Right renal pelvis (tissue), 4 donors: Measurements from ENCODE around the gene CNNM1. TPM values are rescaled to one million over a fixed set of nuclear protein-coding genes. Genes with fewer than 3 reads are reported as not detected.

Experiments
- DNase-seq, 4 donors: peaks; one replicate each; pipeline ENCODE4 v3.0.0-alpha.2; 2013; ENCODE audit warnings: low read depth in 4 of 4, low spot score in 3 of 4, missing footprints in 1 of 4
- polyA plus RNA-seq, 4 donors: library from polyadenylated mRNA; unstranded; fragments of 120-200 nt; gene quantifications; one replicate each; pipeline ENCODE4 v1.2.1, GENCODE V29; 2013; ENCODE audit not compliant: insufficient read length in 4 of 4

Gene CNNM1
- polyA plus RNA-seq, 4 donors = 1.6 to 1.9 (median 1.7) TPM

- no peak for DNase-seq
Observed at GRCh38 chr10:99331207-99331803, 2.1 kb downstream of the CNNM1 start.

DNA sequence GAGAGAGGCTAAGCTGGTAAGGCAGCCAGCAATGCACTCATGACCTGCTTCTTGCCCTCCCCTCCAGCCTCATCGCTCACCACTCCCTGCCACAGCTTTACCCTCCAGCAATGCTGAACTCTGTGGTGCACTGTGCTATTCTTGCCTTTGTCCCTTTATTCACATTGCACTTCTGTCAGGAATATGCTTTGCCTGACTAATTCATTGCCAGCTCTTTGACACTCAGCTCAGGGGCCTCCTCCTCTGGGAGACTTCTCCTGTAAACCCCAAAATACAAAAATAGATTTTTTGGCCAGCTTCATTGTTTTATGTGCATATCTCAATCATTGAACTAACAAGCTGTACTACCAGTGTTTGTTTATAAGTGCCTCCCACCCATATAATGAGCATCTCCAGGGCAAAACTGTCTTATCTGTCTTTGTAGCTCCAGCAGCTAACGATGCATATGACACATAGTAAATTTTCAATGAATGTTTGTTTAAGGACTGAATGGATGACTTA is 8.2 kb downstream of the CNNM1 start:
- no peak for DNase-seq

DNA sequence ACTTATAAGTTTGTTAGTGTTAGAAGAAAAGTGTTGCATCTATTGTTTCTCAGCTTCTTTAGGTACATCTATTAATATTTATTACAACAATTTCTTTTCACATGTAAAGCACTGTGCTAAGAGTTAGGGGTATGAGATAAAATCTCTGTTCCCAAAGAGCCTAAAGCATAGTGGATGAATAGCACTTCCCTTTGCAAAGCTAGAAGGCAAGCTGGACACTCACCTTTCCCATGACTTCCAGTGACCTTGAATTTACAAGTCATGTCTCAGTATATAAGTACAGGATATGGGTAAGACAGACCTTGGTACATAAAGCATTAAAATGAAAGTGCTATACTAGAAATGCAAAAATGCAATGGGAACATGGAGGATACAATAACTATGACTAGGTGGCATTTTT is 8.7 kb downstream of the CNNM1 start:
- DNase-seq = no peak

- no peak for DNase-seq
Observed at GRCh38 chr10:99339077-99339476, 9.9 kb downstream of the CNNM1 start.

DNA sequence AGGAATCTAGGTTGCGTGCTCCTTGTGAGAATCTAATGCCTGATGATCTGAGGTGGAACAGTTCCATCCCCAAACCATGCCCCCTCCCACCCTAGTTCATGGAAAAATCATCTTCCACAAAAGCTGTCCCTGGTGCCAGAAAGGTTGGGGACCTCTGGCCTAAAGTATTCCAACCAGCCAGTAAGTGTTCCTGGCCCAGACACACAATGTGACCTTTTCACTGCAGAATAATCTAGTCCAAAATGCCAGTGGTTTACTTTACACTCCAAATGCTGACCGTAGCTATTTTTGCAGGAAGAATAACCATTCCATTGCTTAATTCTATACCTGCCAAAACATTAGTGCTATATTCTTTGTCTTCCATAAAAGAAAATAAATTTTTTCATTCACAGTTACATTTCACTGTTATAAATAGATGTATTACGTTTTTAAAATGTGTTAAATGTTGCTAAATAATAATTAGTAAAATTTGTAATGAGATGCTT is 10.4 kb downstream of the CNNM1 start:
- DNase-seq = no peak

- no peak for DNase-seq
Observed at GRCh38 chr10:99340650-99341049, 11.5 kb downstream of the CNNM1 start.

DNA sequence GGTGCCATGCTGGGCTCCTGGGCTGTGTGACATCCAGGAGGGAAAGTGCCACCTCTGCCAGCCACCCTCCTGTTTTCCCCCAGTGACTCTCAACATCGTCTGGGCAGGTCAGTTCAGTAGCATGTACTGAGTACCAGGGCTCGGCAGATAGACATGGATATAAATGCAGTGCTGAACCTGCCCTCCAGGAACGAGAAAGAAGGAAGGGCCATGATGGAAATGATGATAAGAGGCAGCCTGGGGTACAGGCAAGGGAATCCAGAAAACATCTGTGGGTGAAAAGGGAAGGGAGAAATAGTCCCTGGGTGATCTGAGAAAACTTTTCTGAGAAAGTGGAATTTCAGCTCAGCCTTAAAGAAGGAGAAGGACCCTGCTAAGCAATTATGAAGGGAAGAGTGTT is 12.1 kb downstream of the CNNM1 start:
- no peak for DNase-seq

DNA sequence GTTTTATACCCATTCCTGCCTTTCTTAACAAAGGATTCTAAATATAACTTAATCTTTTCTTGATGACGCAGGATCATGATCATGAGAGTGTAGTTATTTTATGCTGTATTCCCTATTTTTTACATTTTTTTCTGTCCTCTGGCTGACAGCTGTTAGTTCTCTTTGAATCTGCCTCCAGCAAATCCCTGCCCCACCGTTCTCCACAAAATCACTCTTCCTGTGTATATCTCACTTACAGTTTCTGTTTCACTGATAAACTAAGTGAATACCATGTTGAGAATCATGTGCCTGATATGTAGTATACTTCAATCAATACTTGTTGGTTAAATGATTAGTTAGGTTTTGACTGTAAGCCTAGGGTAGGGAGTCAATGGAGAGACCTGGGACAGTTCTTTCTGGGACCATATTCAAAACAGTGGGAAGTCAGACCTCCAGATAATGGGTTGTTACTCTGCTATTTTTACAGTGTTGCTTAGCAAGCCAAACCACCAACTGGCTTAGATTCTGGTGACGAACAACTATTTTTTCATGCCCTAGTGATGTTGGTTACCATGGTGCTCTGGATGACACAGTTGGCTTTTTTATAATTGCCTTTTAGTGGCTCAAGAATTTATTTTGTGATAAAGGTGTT is 12.8 kb downstream of the CNNM1 start:
- DNase-seq = no peak

DNA sequence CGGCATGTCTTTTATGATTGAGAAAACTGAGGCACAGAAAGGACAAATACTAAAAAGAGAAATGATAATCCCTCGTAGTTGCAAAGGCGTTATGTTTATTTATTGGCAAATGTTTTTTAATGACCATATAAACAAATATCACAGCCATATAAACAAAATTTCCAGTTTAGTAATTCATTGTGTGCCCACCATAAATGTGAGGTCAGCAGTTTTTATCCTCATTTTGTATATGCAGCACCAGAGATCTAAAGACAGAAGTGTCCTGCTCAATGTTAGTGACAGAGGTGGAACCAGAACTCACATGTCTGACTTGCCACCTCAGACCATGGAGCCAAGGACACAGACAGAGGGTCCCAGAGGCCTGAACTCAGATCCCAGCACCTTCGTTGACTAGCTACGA is 14.1 kb downstream of the CNNM1 start:
- DNase-seq = no peak

DNA sequence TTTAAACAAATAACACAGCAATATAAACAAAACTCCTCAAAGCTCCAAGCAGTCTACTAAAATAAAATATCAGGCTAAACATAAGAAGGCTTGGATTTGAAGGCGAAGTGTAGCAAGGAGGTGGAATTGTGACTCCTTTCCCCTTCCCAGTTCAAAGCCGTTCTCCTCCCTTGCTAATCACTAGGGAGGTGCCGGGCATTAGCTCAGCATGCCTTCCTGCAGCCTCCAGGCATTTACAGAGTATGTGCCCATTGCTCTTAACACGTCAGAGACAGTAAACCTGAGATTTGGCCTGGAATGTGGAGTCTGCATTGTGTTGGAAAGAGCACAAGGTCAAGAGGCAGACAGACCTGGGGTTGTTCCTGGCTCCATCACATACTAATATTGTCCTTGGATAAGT is 15.6 kb downstream of the CNNM1 start:
- DNase-seq = no peak

- no peak for DNase-seq
Observed at GRCh38 chr10:99345350-99345749, 16.2 kb downstream of the CNNM1 start.

- no peak for DNase-seq
Observed at GRCh38 chr10:99346247-99346646, 17.1 kb downstream of the CNNM1 start.

DNA sequence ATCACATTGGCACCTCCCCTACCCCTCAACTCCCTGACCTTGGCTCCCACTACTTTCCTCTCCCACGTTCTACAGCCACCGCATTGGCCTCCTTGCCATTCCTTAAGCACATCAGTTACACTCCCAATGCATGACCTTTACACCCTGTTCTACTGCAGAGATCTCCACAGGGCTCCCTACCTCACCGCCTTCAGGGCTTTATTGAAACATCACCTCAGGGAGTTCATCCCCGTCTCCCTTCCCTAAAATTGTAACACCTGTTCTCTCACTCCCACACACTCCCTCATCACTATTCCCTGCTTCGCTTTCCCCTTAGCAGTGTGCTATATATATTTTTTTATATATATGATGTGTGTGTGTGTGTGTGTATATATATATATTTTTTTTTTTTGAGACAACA is 18.5 kb downstream of the CNNM1 start:
- DNase-seq = no peak

DNA sequence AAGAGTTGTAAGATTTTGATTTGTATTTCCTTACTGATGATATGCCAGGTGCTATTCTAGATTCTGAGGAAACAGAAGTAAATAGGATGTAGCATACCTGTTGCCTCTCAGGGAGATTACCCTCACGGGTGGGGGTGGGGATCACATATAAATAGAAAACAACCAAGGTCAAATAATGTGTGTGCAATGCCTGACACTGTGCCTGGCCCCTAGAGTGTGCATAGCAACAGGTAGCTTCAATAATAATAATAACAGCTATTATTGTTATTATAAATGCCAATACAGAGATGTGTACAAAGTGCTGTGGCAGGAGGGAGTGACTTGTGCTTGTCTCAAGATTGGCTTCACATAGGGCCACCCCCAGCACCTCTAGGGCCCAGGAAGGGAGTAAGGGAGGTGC is 24.0 kb downstream of the CNNM1 start:
- DNase-seq = no peak

DNA sequence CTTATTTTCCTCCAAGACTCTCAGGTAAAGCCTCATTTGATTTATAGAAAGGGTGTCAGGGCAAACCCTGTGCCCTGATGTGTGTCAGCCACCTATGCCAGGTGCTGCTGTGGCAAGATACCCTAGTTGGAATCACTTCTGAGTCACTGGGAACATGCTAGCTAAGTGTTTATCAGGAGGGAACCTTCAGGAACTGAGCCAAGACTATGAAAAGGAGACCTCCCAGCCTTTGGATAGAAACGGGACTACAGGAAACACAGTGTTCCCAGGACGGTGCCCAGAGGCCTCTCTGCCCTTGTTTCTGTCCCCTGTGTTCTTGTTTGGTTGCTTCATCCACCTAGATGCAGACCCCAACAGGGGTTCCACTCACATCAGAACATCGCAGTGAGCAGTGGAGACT is 28.5 kb downstream of the CNNM1 start:
- no peak for DNase-seq

GRCh38 chr10:99358101-99358500 is 28.9 kb downstream of the CNNM1 start:
- no peak for DNase-seq

DNA sequence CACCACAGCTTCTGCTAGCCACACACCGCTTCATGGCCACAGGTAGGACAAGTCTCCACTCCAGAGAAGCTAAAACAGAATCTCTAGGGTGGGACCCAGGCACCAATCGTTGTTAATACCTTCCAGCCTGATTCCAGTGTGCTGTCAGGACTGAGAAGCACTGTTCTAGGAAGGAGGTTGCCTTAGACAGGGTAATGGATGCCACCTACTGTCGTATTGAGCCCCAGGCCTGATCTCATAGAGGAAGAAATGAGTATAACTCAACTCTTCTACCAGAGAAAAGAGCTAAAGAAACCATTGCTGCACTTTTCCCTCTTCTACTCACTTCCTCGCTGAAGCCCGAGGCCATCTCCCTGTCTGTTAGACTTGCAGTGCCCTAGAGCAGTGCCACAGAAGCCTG is 31.8 kb downstream of the CNNM1 start:
- DNase-seq = no peak

DNA sequence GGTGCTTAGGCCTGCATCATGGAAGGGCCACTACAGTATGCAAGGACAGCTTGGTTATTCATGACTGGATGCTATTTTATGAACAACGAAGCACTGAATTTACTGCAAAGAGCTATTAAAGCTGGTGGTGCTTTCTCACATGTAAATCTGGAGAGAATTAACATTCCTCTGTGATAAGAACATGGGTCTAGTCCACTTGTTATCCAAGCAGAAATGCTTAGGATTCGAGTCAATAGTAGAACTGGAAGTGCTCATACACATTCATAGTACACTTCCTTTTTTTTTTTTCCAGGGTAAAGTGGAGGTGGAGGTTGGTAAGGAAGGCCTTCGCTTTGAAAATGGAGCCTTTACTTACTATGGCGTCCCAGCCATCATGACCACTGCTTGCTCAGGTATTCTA is 35.0 kb downstream of the CNNM1 start:
- no peak for DNase-seq

DNA sequence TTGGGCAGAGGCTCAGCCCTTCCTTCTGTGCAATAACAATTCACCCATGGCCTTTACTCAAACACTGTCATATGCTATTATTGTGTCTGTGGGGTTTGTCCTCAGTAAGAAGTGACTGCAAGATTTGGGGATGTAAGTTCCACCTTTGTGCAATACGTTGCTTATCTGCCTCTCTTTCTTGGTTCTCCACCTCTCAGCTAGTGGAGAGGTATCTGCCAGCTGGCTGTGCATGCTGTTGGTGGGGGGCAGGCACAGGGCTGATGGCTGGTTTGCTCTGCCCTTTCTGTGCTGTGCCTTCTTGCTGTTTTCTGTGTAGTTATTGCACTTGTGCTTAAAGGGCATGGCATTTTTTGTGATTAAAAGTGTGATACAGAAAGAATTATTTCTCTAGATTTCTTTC is 36.2 kb downstream of the CNNM1 start:
- no peak for DNase-seq

- DNase-seq = no peak
Observed at GRCh38 chr10:99365736-99366135, 36.6 kb downstream of the CNNM1 start.

GRCh38 chr10:99366666-99367065 is 37.5 kb downstream of the CNNM1 start:
- no peak for DNase-seq

- DNase-seq = no peak
Observed at GRCh38 chr10:99368646-99369045, 39.5 kb downstream of the CNNM1 start.

- no peak for DNase-seq
Observed at GRCh38 chr10:99369126-99369525, 40.0 kb downstream of the CNNM1 start.
